GM19351 (cell line): ENCODE measurements around the gene AJM1.
"Not testable (repeated sequence)": the region's sequence is repeated elsewhere in the genome, so short reads cannot be mapped to it uniquely, and the experiment has no call there.

Source experiments
- ATAC-seq: cut with Tn5 transposase; IDR thresholded peaks from one replicate; pipeline ENCODE4 v1.9.1; 2021; ENCODE audit warnings: mild to moderate bottlenecking, moderate library complexity; ENCODE audit not compliant: unreplicated experiment

AJM1 gene

DNA sequence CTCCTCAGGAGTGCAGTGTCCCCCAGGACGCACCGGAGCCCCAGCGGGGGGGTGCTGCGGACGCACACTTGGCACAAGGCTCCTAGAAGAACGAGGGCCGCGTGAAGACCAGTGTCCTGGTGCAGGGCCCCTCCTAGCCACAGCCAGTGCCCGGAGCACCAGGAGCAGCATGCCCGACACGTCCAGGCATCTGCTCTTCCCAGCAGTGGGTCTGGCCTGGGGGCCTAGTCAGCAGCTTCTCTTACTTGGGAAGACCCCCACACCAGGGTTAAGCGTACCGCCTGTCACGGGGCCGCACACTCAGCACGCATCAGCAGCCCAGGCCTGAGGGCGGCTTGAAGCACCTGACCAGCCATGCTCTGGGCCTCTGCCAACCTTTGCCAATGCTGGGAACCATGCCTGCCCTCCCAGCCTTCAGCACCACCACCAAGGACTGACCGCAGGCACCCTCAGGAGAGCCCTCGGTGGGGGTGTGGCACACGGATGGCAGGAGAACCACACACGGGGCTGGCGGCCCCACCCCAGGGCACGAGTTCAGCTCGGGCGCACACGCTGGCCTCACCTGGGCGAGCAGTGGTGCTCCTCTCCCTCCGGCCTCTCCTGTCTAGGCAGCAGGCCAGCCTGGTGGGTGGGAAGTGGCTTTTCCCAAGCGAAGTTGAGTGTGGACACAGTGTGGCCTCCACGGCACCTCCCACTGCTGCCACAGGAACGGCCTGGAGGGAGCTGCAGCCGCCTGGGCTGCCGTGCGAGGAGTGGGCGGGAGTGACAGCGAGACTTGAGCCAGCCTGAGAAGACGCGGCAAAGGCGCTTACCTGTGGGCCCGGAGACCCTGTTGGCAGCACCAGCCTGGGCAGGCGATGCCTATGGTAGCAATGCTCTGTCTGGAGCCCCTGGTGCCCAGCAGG is 12.0 kb upstream of the AJM1 start:
- no peak for ATAC-seq

DNA sequence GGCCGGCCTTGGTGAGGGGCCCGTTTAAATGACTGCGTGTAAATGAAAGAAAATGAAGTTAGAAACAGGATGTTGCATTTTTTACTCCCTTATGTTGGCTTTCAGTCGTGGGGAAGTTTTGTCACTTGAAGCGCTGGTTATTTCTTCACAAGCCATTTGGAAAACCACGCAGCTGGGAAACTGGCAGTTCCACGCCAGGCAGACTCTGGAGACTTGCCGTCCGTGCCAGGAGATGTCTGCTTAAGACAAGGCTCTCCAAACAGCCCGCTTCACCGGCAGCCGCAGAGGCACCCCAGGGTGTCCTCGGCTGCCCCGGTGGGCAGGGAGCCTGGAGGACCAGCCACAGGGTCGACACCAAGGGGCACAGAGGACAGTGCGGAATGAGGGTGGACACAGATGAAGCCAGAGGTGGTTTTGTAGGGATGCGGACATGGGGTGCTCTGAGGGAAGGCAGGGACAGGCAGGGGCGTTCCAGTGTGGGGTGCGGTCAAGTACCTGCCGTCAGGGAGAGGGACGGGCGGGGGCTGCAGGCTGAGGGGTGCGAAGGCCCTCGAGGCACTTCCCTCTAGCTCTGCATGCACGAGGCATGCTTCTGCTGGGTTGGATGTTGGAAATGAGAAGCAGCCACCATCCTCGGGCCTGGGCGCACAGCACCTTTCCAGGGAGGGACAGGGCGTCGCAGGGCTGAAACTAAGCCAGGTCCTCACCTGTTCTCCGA is 11.1 kb upstream of the AJM1 start:
- no peak for ATAC-seq

- no peak for ATAC-seq
These were observed 10.6 kb upstream of the AJM1 start for GRCh38 chr9:136831720-136832104.

GRCh38 chr9:136832581-136832980 is 9.7 kb upstream of the AJM1 start:
- ATAC-seq: no peak

DNA sequence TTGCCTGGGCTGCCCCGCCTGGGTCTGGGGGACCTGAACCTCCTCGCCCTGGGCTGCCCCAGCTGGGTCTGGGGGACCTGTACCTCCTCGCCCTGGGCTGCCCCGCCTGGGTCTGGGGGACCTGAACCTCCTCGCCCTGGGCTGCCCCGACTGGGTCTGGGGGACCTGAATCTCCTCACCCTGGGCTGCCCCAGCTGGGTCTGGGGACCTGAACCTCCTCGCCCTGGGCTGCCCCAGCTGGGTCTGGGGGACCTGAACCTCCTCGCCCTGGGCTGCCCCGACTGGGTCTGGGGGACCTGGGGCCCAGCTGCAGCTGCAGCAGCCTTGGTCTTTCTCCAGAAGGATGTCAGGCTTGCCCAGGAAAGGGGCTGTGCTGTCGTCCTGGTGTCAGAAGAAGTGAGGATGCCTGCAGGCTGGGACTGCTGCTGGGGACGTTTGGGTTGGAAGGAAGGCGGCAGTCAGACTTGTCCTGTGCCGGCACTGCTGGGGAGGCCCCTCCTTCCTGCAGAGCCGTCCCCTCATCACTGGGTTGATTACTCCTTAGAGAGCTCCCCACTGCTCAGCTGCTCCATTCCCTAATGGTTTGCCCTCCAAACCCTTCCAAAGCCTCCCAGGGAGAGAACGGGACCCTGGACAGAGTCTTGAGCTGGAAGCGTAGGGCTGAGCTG is 8.8 kb upstream of the AJM1 start:
- ATAC-seq: not testable (repeated sequence)

- no peak for ATAC-seq
These were observed 6.9 kb upstream of the AJM1 start for GRCh38 chr9:136835162-136835931.

GRCh38 chr9:136835932-136836904 is 6.1 kb upstream of the AJM1 start:
- ATAC-seq: no peak

DNA sequence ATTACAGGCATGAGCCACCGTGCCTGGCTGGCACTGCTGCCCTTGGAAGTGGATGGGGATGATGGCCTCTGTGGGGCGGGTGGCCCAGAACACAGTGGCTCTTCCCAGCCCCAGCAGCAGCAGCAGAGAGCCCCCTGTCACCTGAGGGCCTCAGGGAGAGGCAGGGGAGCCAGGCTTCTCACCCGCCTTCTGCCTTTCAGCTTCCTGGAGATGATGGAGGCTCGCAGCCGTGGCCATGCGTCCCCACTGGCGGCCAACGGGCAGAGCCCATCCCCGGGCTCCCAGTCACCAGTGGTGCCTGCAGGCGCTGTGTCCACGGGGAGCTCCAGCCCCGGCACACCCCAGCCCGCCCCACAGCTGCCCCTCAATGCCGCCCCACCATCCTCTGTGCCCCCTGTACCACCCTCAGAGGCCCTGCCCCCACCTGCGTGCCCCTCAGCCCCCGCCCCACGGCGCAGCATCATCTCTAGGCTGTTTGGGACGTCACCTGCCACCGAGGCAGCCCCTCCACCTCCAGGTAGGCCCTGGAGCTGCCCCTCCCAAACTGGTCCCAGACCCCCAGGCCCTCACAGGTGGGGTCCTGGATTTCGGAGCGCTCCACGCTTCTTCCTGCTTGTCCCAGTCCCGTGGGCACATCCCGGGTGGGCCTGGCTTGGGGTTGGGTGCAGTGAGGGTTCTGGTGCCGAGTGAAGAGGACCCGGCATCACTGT is 5.0 kb upstream of the AJM1 start:
- no peak for ATAC-seq

DNA sequence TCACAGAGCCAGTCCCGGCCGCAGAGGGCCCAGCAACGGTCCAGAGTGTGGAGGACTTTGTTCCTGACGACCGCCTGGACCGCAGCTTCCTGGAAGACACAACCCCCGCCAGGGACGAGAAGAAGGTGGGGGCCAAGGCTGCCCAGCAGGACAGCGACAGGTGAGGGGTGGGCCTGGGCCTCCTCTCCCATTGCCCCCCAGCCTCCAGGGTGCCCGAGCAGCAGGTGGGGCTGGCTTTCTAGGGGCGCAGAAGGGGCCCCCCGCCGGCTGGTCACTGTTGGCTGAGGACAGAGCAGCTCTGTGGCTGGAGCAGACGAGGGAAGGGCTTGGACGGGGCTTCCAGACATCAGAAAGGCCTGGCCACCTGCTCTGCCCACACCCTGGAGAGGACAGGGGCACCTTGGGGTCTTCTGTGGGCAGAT is 4.4 kb upstream of the AJM1 start:
- ATAC-seq: not testable (repeated sequence)

DNA sequence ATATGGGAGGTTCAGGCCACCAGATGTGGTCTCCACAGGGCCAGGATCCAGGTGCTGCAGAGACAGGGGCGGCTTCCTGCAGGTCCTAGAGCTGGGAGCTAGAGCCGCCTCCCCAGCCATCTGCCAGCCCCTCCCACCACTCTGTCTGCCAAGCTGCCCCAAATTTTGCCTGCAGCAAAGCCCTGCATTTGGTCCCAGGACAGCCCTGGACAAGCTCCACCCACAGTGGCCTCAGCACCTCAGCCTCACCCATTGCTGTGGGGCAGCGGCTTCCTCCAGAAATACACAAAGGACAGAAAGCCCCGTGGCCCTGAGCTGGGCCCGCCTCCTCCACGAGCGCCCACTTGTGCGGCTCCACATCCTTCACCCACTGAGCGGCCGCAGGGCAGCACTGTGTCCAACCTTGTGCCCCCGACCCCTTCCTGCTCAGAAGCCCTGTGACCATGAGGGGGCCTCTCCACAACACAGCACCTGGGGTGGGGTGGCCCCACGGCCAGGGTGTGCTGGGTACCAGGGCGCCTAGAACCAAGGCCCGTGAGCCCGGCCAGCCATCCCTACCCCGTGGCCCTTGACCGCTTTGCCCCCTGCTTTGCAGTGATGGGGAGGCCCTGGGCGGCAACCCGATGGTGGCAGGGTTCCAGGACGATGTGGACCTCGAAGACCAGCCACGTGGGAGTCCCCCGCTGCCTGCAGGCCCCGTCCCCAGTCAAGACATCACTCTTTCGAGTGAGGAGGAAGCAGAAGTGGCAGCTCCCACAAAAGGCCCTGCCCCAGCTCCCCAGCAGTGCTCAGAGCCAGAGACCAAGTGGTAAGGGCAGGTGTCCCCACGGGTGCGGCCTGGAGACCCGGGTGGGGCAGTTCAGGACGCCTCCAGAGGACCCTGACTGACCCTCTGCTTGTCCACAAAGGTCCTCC is 3.7 kb upstream of the AJM1 start:
- ATAC-seq: no peak

- ATAC-seq: no peak
These were observed 2.8 kb upstream of the AJM1 start for GRCh38 chr9:136839229-136840139.

- no peak for ATAC-seq
These were observed 2.0 kb upstream of the AJM1 start for GRCh38 chr9:136840140-136840876.

GRCh38 chr9:136840877-136841645 is 1.2 kb upstream of the AJM1 start:
- no peak for ATAC-seq

- not testable (repeated sequence) for ATAC-seq
These were observed 465 bp upstream of the AJM1 start for GRCh38 chr9:136841646-136842379.
